HL-60 (cell line): Measurements from ENCODE around the gene HLA-DPA1.

Experiments used
- DNase-seq, 2 experiments: peaks; one replicate each; pipeline ENCODE4 v3.0.0-alpha.2; 2010 to 2020; ENCODE audit warnings: low read depth in 1 of 2, low spot score in 1 of 2
- H3K27ac ChIP-seq: fragments of 250-450 bp; sonication (Bioruptor Pico); replicated peaks from 2 replicates; pipeline ENCODE4 v1.5.1; 2020; ENCODE audit warnings: mild to moderate bottlenecking, moderate library complexity
- H3K27me3 ChIP-seq: fragments of 250-450 bp; sonication (Bioruptor Pico); 2 replicates; pipeline ENCODE4 v1.5.1; 2021; ENCODE audit warnings: mild to moderate bottlenecking, moderate library complexity; ENCODE audit not compliant: insufficient read depth, poor library complexity, severe bottlenecking
- H3K4me3 ChIP-seq: replicated peaks from 2 replicates; pipeline ENCODE4 v1.5.1; 2011; ENCODE audit warnings: mild to moderate bottlenecking, control low read depth, low read length; ENCODE audit not compliant: insufficient read depth
- GABPA ChIP-seq: IDR thresholded peaks from 2 replicates; pipeline ENCODE4 v1.6.1; 2012; ENCODE audit warnings: low read depth
- POLR2AphosphoS5 ChIP-seq: IDR thresholded peaks from 2 replicates; pipeline ENCODE4 v1.6.1; 2012; ENCODE audit warnings: low read depth
- SPI1 ChIP-seq: IDR thresholded peaks from 2 replicates; pipeline ENCODE4 v1.6.1; 2012; ENCODE audit warnings: low read depth, mild to moderate bottlenecking, borderline replicate concordance
- TF ChIP-seq, protein P1 (sequence below): IDR thresholded peaks from one replicate; pipeline ENCODE4 v1.5.1; 2011; ENCODE audit warnings: low read length, control low read depth, inconsistent platforms; ENCODE audit not compliant: insufficient read depth
- TF ChIP-seq, protein P2 (sequence below): IDR thresholded peaks from 2 replicates; pipeline ENCODE4 v1.6.1; 2012; ENCODE audit warnings: low read depth; ENCODE audit not compliant: insufficient replicate concordance

HLA-DPA1 gene

DNA sequence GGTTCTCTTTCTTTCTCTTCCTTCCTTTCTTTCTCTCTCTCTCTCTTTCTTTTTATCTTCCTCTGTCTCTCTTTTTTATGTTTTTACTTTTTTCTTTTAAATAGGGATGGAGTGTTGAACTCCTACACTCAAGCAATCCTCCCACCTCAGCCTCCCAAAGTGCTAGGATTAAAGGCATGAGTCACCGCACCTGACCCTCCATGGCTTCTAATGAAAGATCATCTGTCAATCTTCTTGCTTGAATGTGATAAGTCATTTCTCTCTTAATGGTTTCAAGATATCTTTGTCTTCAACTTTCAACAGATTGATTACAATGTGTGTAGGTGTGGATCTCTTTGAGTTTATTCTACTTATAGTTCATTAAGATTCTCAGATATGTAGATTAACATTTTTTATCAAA is 38.9 kb downstream of the HLA-DPA1 start:
- Histone ChIP-seq H3K4me3 (no peak overlapping the region), H3K27ac (no peak overlapping the region), H3K27me3 (peaks cover 9% of the 10 kb centered on the region)
- no peak for DNase-seq
- TF ChIP-seq GABPA (no peak), POLR2AphosphoS5 (no peak), SPI1 (no peak)

DNA sequence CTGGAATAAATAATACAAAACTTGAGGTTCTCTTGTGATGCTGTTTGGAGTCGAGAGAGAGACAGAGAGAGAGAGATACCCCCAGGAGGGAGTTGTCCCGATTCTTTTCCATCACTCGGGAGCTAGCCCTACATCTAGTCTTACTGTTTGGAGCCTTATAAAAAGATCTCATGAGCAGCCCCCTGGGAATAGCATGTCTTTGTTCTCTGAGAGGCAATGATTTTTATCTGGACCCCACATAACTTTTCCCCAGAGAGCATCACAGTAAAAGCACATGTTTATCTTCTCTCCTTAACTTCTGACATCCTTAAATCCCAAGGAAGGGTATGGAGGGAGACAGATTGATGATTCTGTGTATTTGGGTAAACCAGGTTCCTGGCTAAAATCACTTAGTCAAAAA is 43.2 kb downstream of the HLA-DPA1 start:
- TF ChIP-seq SPI1: no peak
- TF ChIP-seq POLR2AphosphoS5: no peak
- TF ChIP-seq, protein P1, sequence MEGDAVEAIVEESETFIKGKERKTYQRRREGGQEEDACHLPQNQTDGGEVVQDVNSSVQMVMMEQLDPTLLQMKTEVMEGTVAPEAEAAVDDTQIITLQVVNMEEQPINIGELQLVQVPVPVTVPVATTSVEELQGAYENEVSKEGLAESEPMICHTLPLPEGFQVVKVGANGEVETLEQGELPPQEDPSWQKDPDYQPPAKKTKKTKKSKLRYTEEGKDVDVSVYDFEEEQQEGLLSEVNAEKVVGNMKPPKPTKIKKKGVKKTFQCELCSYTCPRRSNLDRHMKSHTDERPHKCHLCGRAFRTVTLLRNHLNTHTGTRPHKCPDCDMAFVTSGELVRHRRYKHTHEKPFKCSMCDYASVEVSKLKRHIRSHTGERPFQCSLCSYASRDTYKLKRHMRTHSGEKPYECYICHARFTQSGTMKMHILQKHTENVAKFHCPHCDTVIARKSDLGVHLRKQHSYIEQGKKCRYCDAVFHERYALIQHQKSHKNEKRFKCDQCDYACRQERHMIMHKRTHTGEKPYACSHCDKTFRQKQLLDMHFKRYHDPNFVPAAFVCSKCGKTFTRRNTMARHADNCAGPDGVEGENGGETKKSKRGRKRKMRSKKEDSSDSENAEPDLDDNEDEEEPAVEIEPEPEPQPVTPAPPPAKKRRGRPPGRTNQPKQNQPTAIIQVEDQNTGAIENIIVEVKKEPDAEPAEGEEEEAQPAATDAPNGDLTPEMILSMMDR: no peak
- TF ChIP-seq, protein P2, sequence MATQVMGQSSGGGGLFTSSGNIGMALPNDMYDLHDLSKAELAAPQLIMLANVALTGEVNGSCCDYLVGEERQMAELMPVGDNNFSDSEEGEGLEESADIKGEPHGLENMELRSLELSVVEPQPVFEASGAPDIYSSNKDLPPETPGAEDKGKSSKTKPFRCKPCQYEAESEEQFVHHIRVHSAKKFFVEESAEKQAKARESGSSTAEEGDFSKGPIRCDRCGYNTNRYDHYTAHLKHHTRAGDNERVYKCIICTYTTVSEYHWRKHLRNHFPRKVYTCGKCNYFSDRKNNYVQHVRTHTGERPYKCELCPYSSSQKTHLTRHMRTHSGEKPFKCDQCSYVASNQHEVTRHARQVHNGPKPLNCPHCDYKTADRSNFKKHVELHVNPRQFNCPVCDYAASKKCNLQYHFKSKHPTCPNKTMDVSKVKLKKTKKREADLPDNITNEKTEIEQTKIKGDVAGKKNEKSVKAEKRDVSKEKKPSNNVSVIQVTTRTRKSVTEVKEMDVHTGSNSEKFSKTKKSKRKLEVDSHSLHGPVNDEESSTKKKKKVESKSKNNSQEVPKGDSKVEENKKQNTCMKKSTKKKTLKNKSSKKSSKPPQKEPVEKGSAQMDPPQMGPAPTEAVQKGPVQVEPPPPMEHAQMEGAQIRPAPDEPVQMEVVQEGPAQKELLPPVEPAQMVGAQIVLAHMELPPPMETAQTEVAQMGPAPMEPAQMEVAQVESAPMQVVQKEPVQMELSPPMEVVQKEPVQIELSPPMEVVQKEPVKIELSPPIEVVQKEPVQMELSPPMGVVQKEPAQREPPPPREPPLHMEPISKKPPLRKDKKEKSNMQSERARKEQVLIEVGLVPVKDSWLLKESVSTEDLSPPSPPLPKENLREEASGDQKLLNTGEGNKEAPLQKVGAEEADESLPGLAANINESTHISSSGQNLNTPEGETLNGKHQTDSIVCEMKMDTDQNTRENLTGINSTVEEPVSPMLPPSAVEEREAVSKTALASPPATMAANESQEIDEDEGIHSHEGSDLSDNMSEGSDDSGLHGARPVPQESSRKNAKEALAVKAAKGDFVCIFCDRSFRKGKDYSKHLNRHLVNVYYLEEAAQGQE: no peak
- no peak for TF ChIP-seq GABPA
- Histone ChIP-seq H3K27ac (no peak overlapping the region), H3K4me3 (no peak overlapping the region), H3K27me3 (peaks cover 4% of the 10 kb centered on the region)
- no peak for DNase-seq

DNA sequence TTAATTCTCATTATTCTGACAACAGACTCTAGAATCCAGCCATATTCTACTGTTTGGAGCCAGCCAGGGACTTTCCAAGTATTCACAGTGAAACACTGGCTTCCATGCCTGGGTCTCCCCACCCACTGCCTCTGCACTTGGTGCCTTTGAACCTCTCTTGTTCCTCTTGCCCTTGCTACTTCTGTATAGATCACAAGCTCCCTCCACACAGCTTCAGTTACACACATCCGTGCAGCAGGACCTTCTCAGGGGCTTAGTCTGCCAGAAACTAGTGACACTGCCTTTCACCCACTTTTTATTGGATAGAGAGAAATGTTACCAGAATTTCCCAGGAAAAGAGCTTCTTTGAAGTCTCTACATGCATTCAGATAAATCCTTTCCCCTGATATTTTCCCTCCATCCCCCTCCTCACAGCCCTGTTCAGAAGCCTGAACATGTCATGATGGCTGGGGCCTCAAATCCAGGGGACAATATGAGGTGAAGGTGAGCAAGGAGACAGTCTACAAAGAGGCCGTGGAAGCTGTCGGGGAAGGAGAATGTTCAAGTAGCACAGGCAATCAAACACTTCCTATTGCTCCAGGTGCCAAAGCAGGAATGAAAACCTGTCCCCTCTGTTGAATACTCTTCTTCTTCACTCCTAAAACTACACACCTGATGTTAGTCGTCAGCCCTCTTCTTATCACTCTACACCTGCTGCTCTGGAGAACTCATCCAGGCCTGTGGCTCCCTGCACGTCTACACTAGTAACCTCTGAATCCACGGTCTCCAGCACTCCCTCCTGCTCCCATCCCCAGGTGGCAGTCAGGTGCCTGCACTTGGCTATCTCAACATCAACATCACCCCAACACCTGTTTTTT is 43.9 kb downstream of the HLA-DPA1 start:
- H3K27ac ChIP-seq: no peak overlapping the region
- no peak overlapping the region for H3K4me3 ChIP-seq
- TF ChIP-seq, protein P2: no peak
- H3K27me3 ChIP-seq: peaks cover 4% of the 10 kb centered on the region
- DNase-seq: no peak

DNA sequence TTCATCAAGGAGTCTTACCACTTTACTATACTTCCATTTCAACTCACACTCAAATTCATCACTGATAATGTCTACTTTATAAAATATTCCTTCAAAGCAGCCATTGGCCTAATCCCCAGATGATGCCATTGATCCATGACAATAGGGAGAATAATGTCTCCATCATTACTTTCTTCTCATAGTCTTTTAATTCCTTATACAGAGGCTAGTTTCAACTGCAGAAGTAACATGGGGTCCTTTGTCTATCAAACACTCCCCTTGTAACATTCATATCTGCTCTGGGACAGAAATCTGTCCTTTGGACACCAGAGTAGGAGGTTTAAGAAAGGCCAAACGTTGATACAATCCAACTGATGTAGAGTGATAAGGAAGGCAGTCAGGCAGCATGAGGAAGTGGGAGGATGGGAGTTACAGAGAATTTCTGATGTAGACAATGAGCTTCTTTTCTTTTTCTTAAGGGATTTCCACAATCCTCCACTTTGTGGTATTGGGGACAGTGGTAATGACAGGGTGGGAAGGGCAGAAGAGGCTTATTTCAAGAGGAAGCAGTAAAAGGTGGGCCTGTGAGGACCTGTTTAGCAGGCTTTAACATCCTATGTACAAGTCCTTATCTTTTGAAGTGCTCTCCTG is 45.1 kb downstream of the HLA-DPA1 start:
- no peak overlapping the region for H3K27ac ChIP-seq

More for the DNA sequence above, 45.1 kb downstream of the HLA-DPA1 start:
- Histone ChIP-seq H3K4me3 (no peak overlapping the region), H3K27me3 (peaks cover 4% of the 10 kb centered on the region)
- TF ChIP-seq, protein P1: no peak
- peak; percentile 42; the same call in 1 of the 2 replicates for TF ChIP-seq SPI1
- DNase-seq: no peak
